ENCODE data around the gene RPS2. TPM values are rescaled to one million over a fixed set of nuclear protein-coding genes. Genes with fewer than 3 reads are reported as not detected.
A peak's percentile ranks its signal among the peaks of the same experiment; 100 is the strongest.

The RPS2 gene
- total RNA-seq, 1 experiment from 2014 or later: 4,836 TPM

GRCh38 chr16:1913327-1914083, 51.1 kb downstream of the RPS2 start:
- BruUV-seq (replicated peaks): no TSS peak
- no peak for TF ChIP-seq CTCF (IDR thresholded peaks at IDR 0.05; ENCODE audit: unreplicated experiment)
- CTCF ChIA-PET: interaction anchor here (1.0 to 1.2 kb wide), 2 partner anchors 13 kb away, joined by 3 to 4 read pairs; no protein-coding TSS in a partner anchor
- H3K9me3 Mint-ChIP-seq (ENCODE audit: unreplicated experiment): no peaks in the 10 kb centered on the region
- intact Hi-C loops (cut with micrococcal nuclease): no loop called here
- H3K4me3 Mint-ChIP-seq (ENCODE audit: unreplicated experiment): no peak overlapping the region
- peaks cover 16% of the 10 kb centered on the region for H3K27me3 Mint-ChIP-seq (ENCODE audit: insufficient read depth, unreplicated experiment)
- H3K4me1 Mint-ChIP-seq (ENCODE audit: insufficient read depth, unreplicated experiment): no peaks in the 10 kb centered on the region
- no peak overlapping the region for H3K27ac Mint-ChIP-seq (ENCODE audit: low read depth, unreplicated experiment)
- peak; percentile 58 for DNase-seq (ENCODE audit: unreplicated experiment)
- POLR2A ChIA-PET: interaction anchor here (0.7 to 0.9 kb wide), 2 partner anchors 130 to 302 kb away, joined by 3 read pairs; no protein-coding TSS in a partner anchor
- H3K36me3 Mint-ChIP-seq (ENCODE audit: insufficient read depth, unreplicated experiment): no peaks in the 10 kb centered on the region

- no peaks in the 10 kb centered on the region for H3K4me1 Mint-ChIP-seq (ENCODE audit: insufficient read depth, unreplicated experiment)
- no peaks in the 10 kb centered on the region for H3K36me3 Mint-ChIP-seq (ENCODE audit: insufficient read depth, unreplicated experiment)
- no peak overlapping the region for H3K27ac Mint-ChIP-seq (ENCODE audit: low read depth, unreplicated experiment)
- DNase-seq (ENCODE audit: unreplicated experiment): no peak
- intact Hi-C loops (cut with micrococcal nuclease): no loop called here
- POLR2A ChIA-PET: no interaction called here
- H3K27me3 Mint-ChIP-seq (ENCODE audit: insufficient read depth, unreplicated experiment): peaks cover 12% of the 10 kb centered on the region
- TF ChIP-seq CTCF (IDR thresholded peaks at IDR 0.05; ENCODE audit: unreplicated experiment): no peak
- BruUV-seq (replicated peaks): no TSS peak
- no peaks in the 10 kb centered on the region for H3K9me3 Mint-ChIP-seq (ENCODE audit: unreplicated experiment)
- CTCF ChIA-PET: interaction anchor here (0.6 to 1.2 kb wide), 2 partner anchors 11 to 17 kb away, joined by 3 read pairs; no protein-coding TSS in a partner anchor
- no peak overlapping the region for H3K4me3 Mint-ChIP-seq (ENCODE audit: unreplicated experiment)
Measured at GRCh38 chr16:1912215-1912543, 52.4 kb downstream of the RPS2 start.

Other genes starting within 250 kb of the RPS2 start
- 44.0 and 44.8 TPM in 2 replicates for gene NME3, start 193.3 kb downstream of the RPS2 start, total RNA-seq (2022)
- gene EME2, start 192.0 kb downstream of the RPS2 start, total RNA-seq (2022): 20.6 TPM in 2 replicates
- gene MRPS34, start 191.7 kb downstream of the RPS2 start, total RNA-seq (2022): 82.2 and 102 TPM in 2 replicates
- gene SPSB3, start 182.3 kb downstream of the RPS2 start, total RNA-seq (2022): 21.6 and 22.2 TPM in 2 replicates
- gene NUBP2, start 181.9 kb downstream of the RPS2 start, total RNA-seq (2022): 71.3 and 73.9 TPM in 2 replicates
- not detected in 2 replicates for gene IGFALS, start 171.1 kb downstream of the RPS2 start, total RNA-seq (2022)
- 44.5 and 69.8 TPM in 2 replicates for gene HAGH, start 138.0 kb downstream of the RPS2 start, total RNA-seq (2022)
- 18.4 and 21.4 TPM in 2 replicates for gene FAHD1, start 137.6 kb downstream of the RPS2 start, total RNA-seq (2022)
- gene MEIOB, start 92.7 kb downstream of the RPS2 start, total RNA-seq (2022): not detected in 2 replicates
- gene HS3ST6, start 46.4 kb downstream of the RPS2 start, total RNA-seq (2022): not detected in 2 replicates
- gene MSRB1, start 21.6 kb downstream of the RPS2 start, total RNA-seq (2022): 5.8 and 7.4 TPM in 2 replicates
- not detected in 2 replicates for gene RPL3L, start 10.1 kb downstream of the RPS2 start, total RNA-seq (2022)
- 202 TPM in 2 replicates for gene NDUFB10, start 5.3 kb downstream of the RPS2 start, total RNA-seq (2022)
- 0.39 TPM in 1 of 2 replicates, not detected in the other for gene RNF151, start 2.0 kb upstream of the RPS2 start, total RNA-seq (2022)
- 25.8 and 26.8 TPM in 2 replicates for gene TBL3, start 7.2 kb upstream of the RPS2 start, total RNA-seq (2022)
- gene NOXO1, start 16.6 kb upstream of the RPS2 start, total RNA-seq (2022): 1.1 TPM in 1 of 2 replicates, not detected in the other
- 34.6 and 40.8 TPM in 2 replicates for gene GFER, start 19.4 kb upstream of the RPS2 start, total RNA-seq (2022)
- 0.68 and 1.1 TPM in 2 replicates for gene SYNGR3, start 25.1 kb upstream of the RPS2 start, total RNA-seq (2022)
- gene ZNF598, start 45.0 kb upstream of the RPS2 start, total RNA-seq (2022): 177 and 252 TPM in 2 replicates
- 4.9 and 7.7 TPM in 2 replicates for gene NPW, start 55.0 kb upstream of the RPS2 start, total RNA-seq (2022)
- gene NHERF2, start 62.1 kb upstream of the RPS2 start, total RNA-seq (2022): 8.5 and 14.5 TPM in 2 replicates
- gene NTHL1, start 83.0 kb upstream of the RPS2 start, total RNA-seq (2022): 16.4 and 17.7 TPM in 2 replicates
- gene TSC2, start 83.2 kb upstream of the RPS2 start, total RNA-seq (2022): 99.8 and 136 TPM in 2 replicates
- 159 and 187 TPM in 2 replicates for gene PKD1, start 171.1 kb upstream of the RPS2 start, total RNA-seq (2022)
- 0.81 and 1.0 TPM in 2 replicates for gene RAB26, start 183.8 kb upstream of the RPS2 start, total RNA-seq (2022)
- 87.4 and 98.6 TPM in 2 replicates for gene TRAF7, start 191.0 kb upstream of the RPS2 start, total RNA-seq (2022)
- 0.10 and 0.14 TPM in 2 replicates for gene CASKIN1, start 231.8 kb upstream of the RPS2 start, total RNA-seq (2022)
- 63.4 and 87.6 TPM in 2 replicates for gene MLST8, start 240.6 kb upstream of the RPS2 start, total RNA-seq (2022)
- 4.6 and 5.2 TPM in 2 replicates for gene BRICD5, start 246.0 kb upstream of the RPS2 start, total RNA-seq (2022)

Data from MCF 10A (cell line).